H1 (cell line): ENCODE data around the gene TRMT44. TPM values are rescaled to one million over a fixed set of nuclear protein-coding genes. Genes with fewer than 3 reads are reported as not detected.

Experiments used
- CTCF ChIA-PET: fragments of 300-600 bp; sonication (Branson Sonifier 250); formaldehyde crosslinking; loops from one replicate; lab custom pipeline; 2021; ENCODE audit not compliant: partially characterized antibody; lab: Charles Lee
- POLR2A ChIA-PET: fragments of 300-600 bp; sonication (Branson Sonifier 250); formaldehyde crosslinking; loops from one replicate; lab custom pipeline; 2021; ENCODE audit warnings: inconsistent platforms; ENCODE audit not compliant: partially characterized antibody; lab: Charles Lee
- DNase-seq, 2 experiments: peaks; one replicate each; pipeline versions ENCODE4 v3.0.0 to v3.0.0-alpha.2; 2010 to 2022; ENCODE audit warnings: low spot score in 2 of 2, low read depth in 1 of 2, mixed read lengths in 1 of 2
- FAIRE-seq: peaks from 2 replicates; lab custom pipeline; 2011; peaks lifted over from hg19 to GRCh38; lab: Jason Lieb, UNC
- H2AFZ ChIP-seq: 2 replicates; pipeline ENCODE4 v1.8.1; 2012; ENCODE audit warnings: low read length, inconsistent platforms
- H2AK5ac ChIP-seq: 2 replicates; pipeline ENCODE4 v1.6.1; 2013; ENCODE audit warnings: low read depth, low read length
- H2BK120ac ChIP-seq: replicated peaks from 2 replicates; pipeline ENCODE3; 2013; ENCODE audit warnings: low read depth, low read length, inconsistent platforms
- H2BK12ac ChIP-seq: 2 replicates; pipeline ENCODE4 v1.6.1; 2013; ENCODE audit warnings: low read depth, low read length
- H2BK15ac ChIP-seq: 2 replicates; pipeline ENCODE4 v1.6.1; 2013; ENCODE audit warnings: low read length
- H2BK20ac ChIP-seq: 2 replicates; pipeline ENCODE4 v1.6.1; 2013; ENCODE audit warnings: low read length
- H2BK5ac ChIP-seq: 2 replicates; pipeline ENCODE4 v1.6.1; 2013; ENCODE audit warnings: low read depth, low read length
- H3K14ac ChIP-seq: 2 replicates; pipeline ENCODE4 v1.6.1; 2013; ENCODE audit warnings: inconsistent platforms; ENCODE audit not compliant: insufficient read length
- H3K18ac ChIP-seq: 2 replicates; pipeline ENCODE4 v1.6.1; 2013; ENCODE audit warnings: low read length; ENCODE audit errors: extremely low read depth
- H3K23ac ChIP-seq: 2 replicates; pipeline ENCODE4 v1.6.1; 2013; ENCODE audit warnings: inconsistent platforms; ENCODE audit not compliant: insufficient read length
- H3K23me2 ChIP-seq: 2 replicates; pipeline ENCODE4 v1.6.1; 2013; ENCODE audit warnings: low read depth, low read length
- H3K27ac ChIP-seq: 2 replicates; pipeline ENCODE4 v1.6.1; 2011; ENCODE audit warnings: low read depth, low read length, inconsistent platforms
- H3K27me3 ChIP-seq, 4 experiments: replicated peaks in 1 of 4; 1 replicate in 1 of 4; 2 replicates in 3 of 4; pipeline versions ENCODE4 v1.6.1 to v1.8.1; 2011 to 2013; ENCODE audit warnings: low read length in 3 of 4, mild to moderate bottlenecking in 3 of 4, inconsistent platforms in 2 of 4, mixed read lengths in 2 of 4, moderate library complexity in 1 of 4; ENCODE audit not compliant: control insufficient read depth in 3 of 4, insufficient read depth in 3 of 4; ENCODE audit errors: extremely low read depth in 1 of 4
- H3K36me3 ChIP-seq, 4 experiments: 2 replicates each; pipeline versions ENCODE4 v1.6.1 to v1.8.1; 2011 to 2013; ENCODE audit warnings: mild to moderate bottlenecking in 4 of 4, low read length in 3 of 4, moderate library complexity in 2 of 4, control low read depth in 1 of 4, inconsistent platforms in 1 of 4; ENCODE audit not compliant: insufficient read depth in 4 of 4, control insufficient read depth in 2 of 4
- H3K4ac ChIP-seq: replicated peaks from 2 replicates; pipeline ENCODE3; 2013; ENCODE audit warnings: low read length, low read depth, mixed read lengths, inconsistent platforms; ENCODE audit not compliant: insufficient read length
- H3K4me1 ChIP-seq, 4 experiments: replicated peaks in 1 of 4; 1 replicate in 1 of 4; 2 replicates in 3 of 4; pipeline versions ENCODE4 v1.6.1 to v1.8.1; 2011 to 2013; ENCODE audit warnings: low read length in 3 of 4, inconsistent platforms in 2 of 4, mixed read lengths in 1 of 4; ENCODE audit not compliant: insufficient read depth in 4 of 4, control insufficient read depth in 3 of 4
- H3K4me2 ChIP-seq, 2 experiments: 2 replicates each; pipeline versions ENCODE4 v1.6.1 to v1.8.1; 2011 to 2013; ENCODE audit warnings: low read depth in 2 of 2, low read length in 2 of 2, control low read depth in 1 of 2, inconsistent platforms in 1 of 2, mild to moderate bottlenecking in 1 of 2; ENCODE audit not compliant: insufficient read depth in 1 of 2
- H3K4me3 ChIP-seq, 4 experiments: fragments of 200-600, 300-600 bp in 1 of 4; sonication (generic), shearing (Covaris generic), sonication (Bioruptor Twin) in 1 of 4; 2 replicates each; pipeline versions ENCODE4 v1.5.1 to v1.8.1; 2011 to 2016; ENCODE audit warnings: low read length in 4 of 4, low read depth in 3 of 4, control low read depth in 2 of 4, inconsistent platforms in 2 of 4, mild to moderate bottlenecking in 2 of 4, mixed read lengths in 1 of 4, moderate library complexity in 1 of 4; ENCODE audit not compliant: insufficient read depth in 2 of 4; ENCODE audit errors: extremely low read depth in 1 of 4
- H3K56ac ChIP-seq: replicated peaks from 2 replicates; pipeline ENCODE3; 2013; ENCODE audit warnings: low read depth, mild to moderate bottlenecking, mixed read lengths, low read length, inconsistent platforms; ENCODE audit not compliant: insufficient read length
- H3K79me1 ChIP-seq: 2 replicates; pipeline ENCODE4 v1.6.1; 2013; ENCODE audit warnings: low read depth, low read length, control low read depth
- H3K79me2 ChIP-seq, 2 experiments: 2 replicates each; pipeline versions ENCODE4 v1.6.1 to v1.8.1; 2012 to 2013; ENCODE audit warnings: low read length in 2 of 2, mild to moderate bottlenecking in 2 of 2, inconsistent platforms in 1 of 2; ENCODE audit not compliant: insufficient read depth in 2 of 2, control insufficient read depth in 1 of 2
- H3K9ac ChIP-seq, 4 experiments: replicated peaks in 1 of 4; 1 replicate in 1 of 4; 2 replicates in 3 of 4; pipeline versions ENCODE4 v1.6.1 to v1.8.1; 2011 to 2013; ENCODE audit warnings: low read depth in 3 of 4, low read length in 3 of 4, control low read depth in 2 of 4, mild to moderate bottlenecking in 2 of 4, moderate library complexity in 2 of 4, inconsistent platforms in 1 of 4; ENCODE audit errors: extremely low read depth in 1 of 4
- H3K9me3 ChIP-seq, 2 experiments: 2 replicates each; pipeline versions ENCODE4 v1.6.1 to v1.8.1; 2012 to 2013; ENCODE audit warnings: mild to moderate bottlenecking in 2 of 2, moderate library complexity in 2 of 2, control low read depth in 1 of 2, inconsistent platforms in 1 of 2, low read depth in 1 of 2, low read length in 1 of 2, mixed read lengths in 1 of 2; ENCODE audit not compliant: insufficient read depth in 2 of 2
- H4K20me1 ChIP-seq, 2 experiments: replicated peaks in 1 of 2; 2 replicates each; pipeline versions ENCODE3 to v1.8.1; 2011 to 2013; ENCODE audit warnings: inconsistent platforms in 2 of 2, low read length in 2 of 2, mild to moderate bottlenecking in 1 of 2; ENCODE audit not compliant: insufficient read depth in 2 of 2, control insufficient read depth in 1 of 2
- H4K5ac ChIP-seq: 2 replicates; pipeline ENCODE4 v1.6.1; 2013; ENCODE audit warnings: low read length, low read depth, mixed read lengths, inconsistent platforms; ENCODE audit not compliant: insufficient read length
- H4K8ac ChIP-seq: 2 replicates; pipeline ENCODE4 v1.8.0; 2013; ENCODE audit warnings: mild to moderate bottlenecking, moderate library complexity, low read length, inconsistent platforms; ENCODE audit not compliant: insufficient read depth; ENCODE audit errors: extremely low read depth
- H4K91ac ChIP-seq: replicated peaks from 2 replicates; pipeline ENCODE3; 2013; ENCODE audit warnings: low read length, mixed read lengths, inconsistent platforms; ENCODE audit not compliant: insufficient read length
- CREB1 ChIP-seq: IDR thresholded peaks from 2 replicates; pipeline ENCODE4 v1.6.1; 2012; ENCODE audit warnings: inconsistent platforms
- HDAC6 ChIP-seq: IDR thresholded peaks from one replicate; pipeline ENCODE4 v1.7.1; 2012; ENCODE audit warnings: low read depth, mild to moderate bottlenecking, inconsistent platforms, low read length, moderate library complexity
- JUN ChIP-seq: IDR thresholded peaks from 2 replicates; pipeline ENCODE4 v1.6.1; 2011; ENCODE audit warnings: low read depth, mild to moderate bottlenecking, improper control_type of control experiment, low read length
- MAFK ChIP-seq: IDR thresholded peaks from 2 replicates; pipeline ENCODE4 v1.6.1; 2012; ENCODE audit warnings: low read depth, mild to moderate bottlenecking, improper control_type of control experiment, low read length
- NANOG ChIP-seq: IDR thresholded peaks from 2 replicates; pipeline ENCODE4 v1.6.1; 2011; ENCODE audit warnings: low read length, low read depth, mild to moderate bottlenecking, inconsistent platforms; ENCODE audit not compliant: insufficient read depth, poor library complexity, severe bottlenecking
- RNF2 ChIP-seq: fragments of 200-900, 300-1000 bp; sonication (generic); IDR thresholded peaks from 2 replicates; pipeline ENCODE4 v1.7.1; 2016; ENCODE audit warnings: borderline replicate concordance, low read depth, mild to moderate bottlenecking, antibody characterized with exemption, low read length; ENCODE audit not compliant: poor library complexity, severe bottlenecking; ENCODE audit errors: missing control alignments
- SIX5 ChIP-seq: IDR thresholded peaks from 2 replicates; pipeline ENCODE4 v1.6.1; 2011; ENCODE audit warnings: mild to moderate bottlenecking, low read depth, low read length
- ZNF274 ChIP-seq: IDR thresholded peaks from 2 replicates; pipeline ENCODE4 v1.7.0; 2012; ENCODE audit warnings: low read length, borderline replicate concordance; ENCODE audit errors: extremely low read depth
- WGBS, 2 experiments: shearing (Covaris generic) in 1 of 2; methylation state at CpG; one replicate each; pipeline versions ENCODE4 v1.1.6 to v1.1.7; 2013 to 2015; ENCODE audit warnings: low lambda C conversion rate in 2 of 2, mixed read lengths in 2 of 2, inconsistent platforms in 1 of 2, low coverage in 1 of 2, missing lambda C conversion rate in 1 of 2; ENCODE audit not compliant: insufficient replicate concordance in 2 of 2, insufficient coverage in 1 of 2, insufficient read length in 1 of 2; ENCODE audit errors: extremely low coverage in 1 of 2, missing lambda C conversion rate in 1 of 2; 5-methylcytosine and 5-hydroxymethylcytosine counted together
- polyA plus RNA-seq, 7 experiments: library from polyadenylated mRNA; depleted of rRNA in 3 of 7; stranded (reverse) in 5 of 7; unstranded in 2 of 7; fragments of >200 nt in 5 of 7; fragments of 200-250 nt in 2 of 7; gene quantifications; 1 replicate in 5 of 7; 2 replicates in 1 of 7; 4 replicates in 1 of 7; pipeline versions ENCODE4 v1.2.1 to v1.2.3, GENCODE V29; 2011 to 2013; ENCODE audit warnings: missing spikeins in 2 of 7, mixed read lengths in 2 of 7
- total RNA-seq: library from RNA; stranded (reverse); fragmentation: NEBNext Ultra II Directional; extraction: Animal tissue kit (Norgen Biotek cat#: 25700); gene quantifications from 2 replicates; pipeline ENCODE4 v1.2.1, GENCODE V29; 2021
- TF ChIP-seq, protein P1 (sequence below): IDR thresholded peaks from 2 replicates; pipeline ENCODE4 v1.6.1; 2011; ENCODE audit warnings: low read length, improper control_type of control experiment
- TF ChIP-seq, protein P2 (sequence below): IDR thresholded peaks from 2 replicates; pipeline ENCODE4 v1.6.1; 2012; ENCODE audit warnings: low read length, inconsistent platforms

TRMT44 gene
- total and polyA plus RNA-seq, 2 of the 8 experiments (the other 6 are each of a cell fraction or from before 2014, with no cell fraction given), result 8.6 to 23.9 TPM

DNA sequence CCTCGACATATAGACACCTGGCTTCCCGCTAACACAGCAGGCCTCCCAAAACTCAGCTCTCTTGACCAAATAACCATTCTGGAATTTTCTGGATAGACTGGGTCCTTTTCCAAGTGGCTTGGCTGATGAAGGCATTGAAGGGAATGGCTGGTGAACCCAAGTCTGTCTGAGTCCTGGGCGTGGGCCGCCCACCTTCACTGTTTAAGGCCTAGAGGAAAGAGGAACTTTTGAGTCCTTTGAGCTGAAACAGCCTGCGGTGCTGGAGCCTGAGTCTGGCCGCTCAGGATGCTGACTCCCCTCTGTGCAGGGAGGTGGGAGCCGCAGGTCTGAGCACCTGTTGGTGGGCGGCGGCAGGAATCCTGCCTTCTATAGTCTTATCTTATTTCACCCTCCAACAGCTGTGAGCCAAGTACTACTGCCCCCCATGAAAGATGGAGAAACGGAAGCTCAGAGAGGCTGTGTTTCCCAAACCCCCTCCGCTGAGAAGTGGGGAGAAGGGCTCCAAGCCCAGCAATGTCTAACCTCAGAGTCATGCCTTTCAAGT is 23.4 kb upstream of the TRMT44 start:
- no peak overlapping the region for H3K4me2 ChIP-seq
- no peak for DNase-seq
- H3K4me3 ChIP-seq, result no peak overlapping the region
- H3K79me2 ChIP-seq, result no peaks in the 10 kb centered on the region
- no peak overlapping the region for H4K8ac ChIP-seq
- no peak overlapping the region for H2BK15ac ChIP-seq
- no peak overlapping the region for H3K23ac ChIP-seq
- H4K91ac ChIP-seq, result no peak overlapping the region
- H2AK5ac ChIP-seq, result no peak overlapping the region
- H3K9ac ChIP-seq, result no peak overlapping the region
- H4K5ac ChIP-seq, result no peak overlapping the region
- no peaks in the 10 kb centered on the region; a peak in 1 of 7 replicates for H3K27me3 ChIP-seq
- no peaks in the 10 kb centered on the region for H3K36me3 ChIP-seq
- H2AFZ ChIP-seq, result no peak overlapping the region
- H2BK20ac ChIP-seq, result no peak overlapping the region
- no peak for FAIRE-seq
- 85% methylated on average over 11 of the region's 11 CpGs; no CpG with 5 or more reads in 1 of the 2 experiments for WGBS, 2 experiments
- no peaks in the 10 kb centered on the region for H3K9me3 ChIP-seq
- H3K79me1 ChIP-seq, result no peaks in the 10 kb centered on the region
- no peaks in the 10 kb centered on the region for H3K23me2 ChIP-seq
- no peak overlapping the region for H3K27ac ChIP-seq
- no peak overlapping the region for H3K18ac ChIP-seq
- POLR2A ChIA-PET, result interaction anchor here (1.1 kb wide), 1 partner anchor 11 kb away, joined by 3 read pairs; no protein-coding TSS in a partner anchor
- no peaks in the 10 kb centered on the region for H3K4me1 ChIP-seq
- no peak overlapping the region for H3K4ac ChIP-seq
- H2BK120ac ChIP-seq, result no peak overlapping the region
- H3K14ac ChIP-seq, result no peak overlapping the region
- H3K56ac ChIP-seq, result no peak overlapping the region
- CTCF ChIA-PET, result interaction anchor here (1.0 to 1.5 kb wide), 8 partner anchors 10 to 240 kb away, joined by 3 to 4 read pairs (median 3); no protein-coding TSS in a partner anchor
- H2BK12ac ChIP-seq, result no peak overlapping the region
- peaks cover 1 to 2% of the 10 kb centered on the region in 2 experiments for H4K20me1 ChIP-seq
- no peak overlapping the region for H2BK5ac ChIP-seq
- TF ChIP-seq NANOG (no peak), RNF2 (no peak), CREB1 (no peak), JUN (no peak), MAFK (no peak), HDAC6 (no peak), ZNF274 (no peak), SIX5 (no peak)
- TF ChIP-seq, protein P1, sequence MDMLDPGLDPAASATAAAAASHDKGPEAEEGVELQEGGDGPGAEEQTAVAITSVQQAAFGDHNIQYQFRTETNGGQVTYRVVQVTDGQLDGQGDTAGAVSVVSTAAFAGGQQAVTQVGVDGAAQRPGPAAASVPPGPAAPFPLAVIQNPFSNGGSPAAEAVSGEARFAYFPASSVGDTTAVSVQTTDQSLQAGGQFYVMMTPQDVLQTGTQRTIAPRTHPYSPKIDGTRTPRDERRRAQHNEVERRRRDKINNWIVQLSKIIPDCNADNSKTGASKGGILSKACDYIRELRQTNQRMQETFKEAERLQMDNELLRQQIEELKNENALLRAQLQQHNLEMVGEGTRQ, result no peak
- TF ChIP-seq, protein P2, sequence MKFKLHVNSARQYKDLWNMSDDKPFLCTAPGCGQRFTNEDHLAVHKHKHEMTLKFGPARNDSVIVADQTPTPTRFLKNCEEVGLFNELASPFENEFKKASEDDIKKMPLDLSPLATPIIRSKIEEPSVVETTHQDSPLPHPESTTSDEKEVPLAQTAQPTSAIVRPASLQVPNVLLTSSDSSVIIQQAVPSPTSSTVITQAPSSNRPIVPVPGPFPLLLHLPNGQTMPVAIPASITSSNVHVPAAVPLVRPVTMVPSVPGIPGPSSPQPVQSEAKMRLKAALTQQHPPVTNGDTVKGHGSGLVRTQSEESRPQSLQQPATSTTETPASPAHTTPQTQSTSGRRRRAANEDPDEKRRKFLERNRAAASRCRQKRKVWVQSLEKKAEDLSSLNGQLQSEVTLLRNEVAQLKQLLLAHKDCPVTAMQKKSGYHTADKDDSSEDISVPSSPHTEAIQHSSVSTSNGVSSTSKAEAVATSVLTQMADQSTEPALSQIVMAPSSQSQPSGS, result no peak
